Measurements from ENCODE around the gene NR6A1. TPM values are rescaled to one million over a fixed set of nuclear protein-coding genes. Genes with fewer than 3 reads are reported as not detected.

NR6A1 gene
- total RNA-seq, 1 experiment from 2014 or later: 32.1 TPM

GRCh38 chr9:124680714-124681390 is 90.3 kb downstream of the NR6A1 start:
- DNase-seq (ENCODE audit: low spot score): no peak

GRCh38 chr9:124680049-124680448 is 91.1 kb downstream of the NR6A1 start:
- no peak for DNase-seq (ENCODE audit: low spot score)
- in situ Hi-C loops (cut with HindIII; ENCODE audit: low sequenced_read_pairs): loop anchor here (25.0 kb wide), 1 partner anchor 93 kb away; no protein-coding TSS in a partner anchor

More at GRCh38 chr9:124680714-124681390, 90.3 kb downstream of the NR6A1 start:
- in situ Hi-C loops (cut with HindIII; ENCODE audit: low sequenced_read_pairs): loop anchor here (25.0 kb wide), 1 partner anchor 94 kb away; no protein-coding TSS in a partner anchor

GRCh38 chr9:124676159-124676551 is 95.0 kb downstream of the NR6A1 start:
- no peak for DNase-seq (ENCODE audit: low spot score)
- in situ Hi-C loops (cut with HindIII; ENCODE audit: low sequenced_read_pairs): loop anchor here (25.0 kb wide), 1 partner anchor 89 kb away; no protein-coding TSS in a partner anchor

- no peak for DNase-seq (ENCODE audit: low spot score)
- in situ Hi-C loops (cut with HindIII; ENCODE audit: low sequenced_read_pairs): loop anchor here (25.0 kb wide), 1 partner anchor 88 kb away; no protein-coding TSS in a partner anchor
Measured at GRCh38 chr9:124675261-124676158, 95.6 kb downstream of the NR6A1 start.

GRCh38 chr9:124674651-124675050 is 96.5 kb downstream of the NR6A1 start:
- no peak for DNase-seq (ENCODE audit: low spot score)
- in situ Hi-C loops (cut with HindIII; ENCODE audit: low sequenced_read_pairs): loop anchor here (25.0 kb wide), 1 partner anchor 87 kb away; no protein-coding TSS in a partner anchor

GRCh38 chr9:124673063-124673462 is 98.0 kb downstream of the NR6A1 start:
- no peak for DNase-seq (ENCODE audit: low spot score)
- in situ Hi-C loops (cut with HindIII; ENCODE audit: low sequenced_read_pairs): no loop called here

GRCh38 chr9:124671861-124672260 is 99.2 kb downstream of the NR6A1 start:
- DNase-seq (ENCODE audit: low spot score): no peak
- in situ Hi-C loops (cut with HindIII; ENCODE audit: low sequenced_read_pairs): no loop called here

- no peak for DNase-seq (ENCODE audit: low spot score)
- in situ Hi-C loops (cut with HindIII; ENCODE audit: low sequenced_read_pairs): no loop called here
Measured at GRCh38 chr9:124666642-124667041, 104.5 kb downstream of the NR6A1 start.

GRCh38 chr9:124665391-124666058 is 105.6 kb downstream of the NR6A1 start:
- in situ Hi-C loops (cut with HindIII; ENCODE audit: low sequenced_read_pairs): no loop called here
- DNase-seq (ENCODE audit: low spot score): no peak

- in situ Hi-C loops (cut with HindIII; ENCODE audit: low sequenced_read_pairs): no loop called here
- peak; percentile 26 for DNase-seq (ENCODE audit: low spot score)
Measured at GRCh38 chr9:124664143-124664542, 107.0 kb downstream of the NR6A1 start.

- in situ Hi-C loops (cut with HindIII; ENCODE audit: low sequenced_read_pairs): no loop called here
- peak; percentile 41 for DNase-seq (ENCODE audit: low spot score)
Measured at GRCh38 chr9:124663046-124663961, 107.8 kb downstream of the NR6A1 start.

GRCh38 chr9:124662561-124662960 is 108.5 kb downstream of the NR6A1 start:
- in situ Hi-C loops (cut with HindIII; ENCODE audit: low sequenced_read_pairs): no loop called here
- peak; percentile 84 for DNase-seq (ENCODE audit: low spot score)

GRCh38 chr9:124661271-124661670 is 109.8 kb downstream of the NR6A1 start:
- in situ Hi-C loops (cut with HindIII; ENCODE audit: low sequenced_read_pairs): no loop called here
- peak; percentile 46 for DNase-seq (ENCODE audit: low spot score)

- in situ Hi-C loops (cut with HindIII; ENCODE audit: low sequenced_read_pairs): no loop called here
Measured at GRCh38 chr9:124660341-124660801, 110.7 kb downstream of the NR6A1 start.

GRCh38 chr9:124659099-124659659 is 111.9 kb downstream of the NR6A1 start:
- in situ Hi-C loops (cut with HindIII; ENCODE audit: low sequenced_read_pairs): no loop called here

More at GRCh38 chr9:124660341-124660801, 110.7 kb downstream of the NR6A1 start:
- DNase-seq (ENCODE audit: low spot score): peak; percentile 82

GRCh38 chr9:124658165-124659017 is 112.7 kb downstream of the NR6A1 start:
- peak; percentile 97 for DNase-seq (ENCODE audit: low spot score)
- in situ Hi-C loops (cut with HindIII; ENCODE audit: low sequenced_read_pairs): no loop called here

More at GRCh38 chr9:124659099-124659659, 111.9 kb downstream of the NR6A1 start:
- DNase-seq (ENCODE audit: low spot score): peak; percentile 80

GRCh38 chr9:124657516-124657915 is 113.6 kb downstream of the NR6A1 start:
- in situ Hi-C loops (cut with HindIII; ENCODE audit: low sequenced_read_pairs): no loop called here
- DNase-seq (ENCODE audit: low spot score): peak; percentile 24

Data from G401 (cell line).